DOHH2 (cell line): ENCODE results near the gene ALOX5AP.

Experiments
- H3F3A ChIP-seq: fragments of 200-600 bp; sonication (generic), shearing (Covaris generic); 2 replicates; pipeline ENCODE4 v1.6.0; 2016; ENCODE audit warnings: antibody characterized with exemption, mild to moderate bottlenecking; ENCODE audit not compliant: control insufficient read depth, insufficient read depth
- H3K27ac ChIP-seq: fragments of 200-600 bp; sonication (generic); 2 replicates; pipeline ENCODE4 v1.5.1; 2014; ENCODE audit warnings: low read depth, mild to moderate bottlenecking, low read length, moderate library complexity
- H3K27me3 ChIP-seq: fragments of 200-600 bp; sonication (generic); 2 replicates; pipeline ENCODE4 v1.6.1; 2014; ENCODE audit warnings: mild to moderate bottlenecking, low read length, mixed read lengths; ENCODE audit not compliant: control insufficient read depth
- H3K36me3 ChIP-seq: fragments of 200-600 bp; sonication (generic); 2 replicates; pipeline ENCODE4 v1.6.1; 2014; ENCODE audit warnings: mild to moderate bottlenecking, low read length, moderate library complexity, mixed read lengths; ENCODE audit not compliant: control insufficient read depth
- H3K4me1 ChIP-seq: fragments of 200-600 bp; sonication (generic); 2 replicates; pipeline ENCODE4 v1.6.1; 2014; ENCODE audit warnings: mild to moderate bottlenecking, low read length, mixed read lengths; ENCODE audit not compliant: control insufficient read depth
- H3K4me2 ChIP-seq: fragments of 200-600 bp; sonication (generic); 2 replicates; pipeline ENCODE4 v1.6.0; 2014; ENCODE audit warnings: mild to moderate bottlenecking, low read length, moderate library complexity
- H3K4me3 ChIP-seq: fragments of 200-600 bp; sonication (generic); 2 replicates; pipeline ENCODE4 v1.5.1; 2014; ENCODE audit warnings: mild to moderate bottlenecking, low read length, mixed read lengths
- H3K79me2 ChIP-seq: fragments of 200-600 bp; sonication (generic); 2 replicates; pipeline ENCODE4 v1.6.1; 2014; ENCODE audit warnings: mild to moderate bottlenecking, low read length, mixed read lengths; ENCODE audit not compliant: control insufficient read depth
- H3K9me2 ChIP-seq: fragments of 200-600 bp; sonication (generic); replicated peaks from 2 replicates; pipeline ENCODE4 v1.6.1; 2014; ENCODE audit warnings: mild to moderate bottlenecking, low read length, mixed read lengths; ENCODE audit not compliant: control insufficient read depth
- H3K9me3 ChIP-seq: fragments of 200-600 bp; sonication (generic); 2 replicates; pipeline ENCODE4 v1.6.1; 2014; ENCODE audit warnings: antibody characterized with exemption, low read length, mixed read lengths; ENCODE audit not compliant: control insufficient read depth, insufficient read depth
- H4K20me1 ChIP-seq: fragments of 200-600 bp; sonication (generic); 2 replicates; pipeline ENCODE4 v1.6.0; 2014; ENCODE audit warnings: low read depth, mild to moderate bottlenecking, antibody characterized with exemption, low read length, moderate library complexity; ENCODE audit not compliant: control insufficient read depth, insufficient read depth
- CTCF ChIP-seq: fragments of 200-600 bp; sonication (generic); IDR thresholded peaks from one replicate; pipeline ENCODE4 v1.5.1; 2014; ENCODE audit warnings: antibody characterized with exemption, mild to moderate bottlenecking, low read depth, low read length; ENCODE audit not compliant: poor library complexity, severe bottlenecking
- EZH2phosphoT487 ChIP-seq: fragments of 200-600 bp; sonication (generic); IDR thresholded peaks from 2 replicates; pipeline ENCODE4 v1.6.1; 2017; ENCODE audit warnings: borderline replicate concordance, mild to moderate bottlenecking, antibody characterized with exemption, low read length, moderate library complexity, mixed read lengths

Gene ALOX5AP

GRCh38 chr13:30725326-30726085, 9.8 kb upstream of the ALOX5AP start:
- Histone ChIP-seq H4K20me1 (no peaks in the 10 kb centered on the region), H3K79me2 (no peaks in the 10 kb centered on the region), H3K27me3 (no peaks in the 10 kb centered on the region), H3K9me2 (no peaks in the 10 kb centered on the region), H3K4me2 (no peak overlapping the region), H3K4me1 (peaks cover 18% of the 10 kb centered on the region), H3K4me3 (no peak overlapping the region), H3K27ac (no peak overlapping the region), H3K9me3 (no peaks in the 10 kb centered on the region), H3F3A (0 out of 2 replicates have a peak, but pooled peaks cover 2% of the 10 kb centered on the region), H3K36me3 (no peaks in the 10 kb centered on the region)
- no peak for TF ChIP-seq EZH2phosphoT487
- TF ChIP-seq CTCF: no peak

DNA sequence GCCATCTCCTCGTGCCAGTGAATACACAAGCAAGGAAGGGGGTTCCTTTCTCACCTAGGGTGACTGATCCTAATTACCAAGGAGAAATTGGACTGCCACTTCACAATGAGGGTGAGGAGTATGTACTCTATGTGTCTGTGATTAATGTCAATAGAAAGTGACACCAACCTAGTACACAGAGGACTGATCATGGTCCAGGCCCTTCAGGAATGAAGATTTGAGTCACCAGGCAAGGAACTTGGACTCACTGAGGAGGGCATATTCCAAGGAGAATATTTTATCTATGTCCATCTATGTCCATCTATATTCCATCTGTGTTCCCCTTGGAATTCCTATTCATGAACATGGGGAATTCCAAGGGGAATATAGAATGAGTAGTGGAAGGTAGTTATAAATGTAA, 9.2 kb upstream of the ALOX5AP start:
- Histone ChIP-seq H3K4me2 (no peak overlapping the region), H3K27ac (no peak overlapping the region), H3K79me2 (no peaks in the 10 kb centered on the region), H3K27me3 (no peaks in the 10 kb centered on the region), H3K36me3 (no peaks in the 10 kb centered on the region), H3K4me3 (no peak overlapping the region), H4K20me1 (no peaks in the 10 kb centered on the region), H3K9me3 (no peaks in the 10 kb centered on the region), H3K4me1 (peaks cover 11% of the 10 kb centered on the region), H3K9me2 (no peaks in the 10 kb centered on the region), H3F3A (no peaks in the 10 kb centered on the region)
- TF ChIP-seq EZH2phosphoT487: no peak
- TF ChIP-seq CTCF: no peak

DNA sequence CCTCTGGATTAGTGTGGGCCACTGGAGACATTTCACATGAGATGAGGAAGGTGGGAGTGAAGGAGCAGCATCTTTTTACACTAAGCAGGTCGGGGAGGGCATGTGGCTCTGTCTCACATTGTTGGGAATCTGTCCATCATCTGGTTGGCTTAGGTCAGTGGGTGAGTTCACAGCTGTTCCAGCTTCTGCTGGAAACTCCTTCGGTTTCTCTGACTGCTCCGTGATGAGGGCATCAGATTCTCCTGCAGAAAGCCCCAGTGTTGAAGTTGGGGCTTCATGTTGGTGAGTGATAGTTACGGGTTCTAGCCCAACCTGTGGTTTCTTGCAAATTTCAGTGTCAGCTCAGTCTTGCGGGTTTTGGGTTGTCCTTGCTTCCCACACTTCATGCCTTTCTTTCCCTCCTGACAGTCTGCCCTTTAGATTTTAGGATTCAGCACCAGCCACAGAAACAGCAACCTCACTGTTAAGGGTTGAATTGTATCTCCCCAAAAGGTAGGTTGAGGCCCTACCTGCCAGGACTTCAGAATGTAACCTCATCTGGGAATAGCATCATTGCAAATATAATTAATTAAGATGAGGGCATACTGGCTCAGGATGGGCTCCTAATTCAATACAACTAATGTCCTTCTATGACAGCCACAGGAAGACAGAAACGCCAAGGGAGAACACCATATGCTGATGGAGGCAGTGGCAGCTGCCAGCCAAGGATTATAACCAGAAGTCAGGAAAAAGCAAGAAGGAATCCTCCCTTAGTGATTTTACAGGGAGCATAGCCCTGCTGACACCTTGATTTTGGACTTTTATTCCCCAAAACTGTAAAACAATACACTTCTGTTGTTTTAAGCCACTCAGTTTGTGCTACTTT, 7.6 kb upstream of the ALOX5AP start:
- Histone ChIP-seq H3K79me2 (no peaks in the 10 kb centered on the region), H3K4me3 (no peak overlapping the region), H3K9me2 (no peaks in the 10 kb centered on the region), H3K36me3 (no peaks in the 10 kb centered on the region), H3F3A (no peaks in the 10 kb centered on the region), H3K4me2 (no peak overlapping the region), H3K9me3 (no peaks in the 10 kb centered on the region), H4K20me1 (no peaks in the 10 kb centered on the region), H3K27me3 (no peaks in the 10 kb centered on the region), H3K4me1 (no peaks in the 10 kb centered on the region), H3K27ac (no peak overlapping the region)
- no peak for TF ChIP-seq EZH2phosphoT487

- H4K20me1 ChIP-seq: no peaks in the 10 kb centered on the region
- TF ChIP-seq CTCF (no peak), EZH2phosphoT487 (no peak)
- H3K36me3 ChIP-seq: no peaks in the 10 kb centered on the region
- H3K9me3 ChIP-seq: no peaks in the 10 kb centered on the region
- no peak overlapping the region for H3K4me2 ChIP-seq
- H3K79me2 ChIP-seq: no peaks in the 10 kb centered on the region
- H3K4me1 ChIP-seq: peaks cover 8% of the 10 kb centered on the region
- no peaks in the 10 kb centered on the region for H3K27me3 ChIP-seq
- H3K4me3 ChIP-seq: no peak overlapping the region
- H3K9me2 ChIP-seq: no peaks in the 10 kb centered on the region
- H3K27ac ChIP-seq: no peak overlapping the region
- no peaks in the 10 kb centered on the region for H3F3A ChIP-seq
Observed at GRCh38 chr13:30729801-30730200, 5.5 kb upstream of the ALOX5AP start.
